Right forelimb (tissue), 1 donor: Measurements from ENCODE around the gene ZBTB32.
"Not testable (repeated sequence)": the region's sequence is repeated elsewhere in the genome, so short reads cannot be mapped to it uniquely, and the experiment has no call there.

Source experiments
- DNase-seq: peaks from one replicate; pipeline ENCODE4 v3.0.0-alpha.2; 2018

ZBTB32 gene, protein sequence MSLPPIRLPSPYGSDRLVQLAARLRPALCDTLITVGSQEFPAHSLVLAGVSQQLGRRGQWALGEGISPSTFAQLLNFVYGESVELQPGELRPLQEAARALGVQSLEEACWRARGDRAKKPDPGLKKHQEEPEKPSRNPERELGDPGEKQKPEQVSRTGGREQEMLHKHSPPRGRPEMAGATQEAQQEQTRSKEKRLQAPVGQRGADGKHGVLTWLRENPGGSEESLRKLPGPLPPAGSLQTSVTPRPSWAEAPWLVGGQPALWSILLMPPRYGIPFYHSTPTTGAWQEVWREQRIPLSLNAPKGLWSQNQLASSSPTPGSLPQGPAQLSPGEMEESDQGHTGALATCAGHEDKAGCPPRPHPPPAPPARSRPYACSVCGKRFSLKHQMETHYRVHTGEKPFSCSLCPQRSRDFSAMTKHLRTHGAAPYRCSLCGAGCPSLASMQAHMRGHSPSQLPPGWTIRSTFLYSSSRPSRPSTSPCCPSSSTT

DNA sequence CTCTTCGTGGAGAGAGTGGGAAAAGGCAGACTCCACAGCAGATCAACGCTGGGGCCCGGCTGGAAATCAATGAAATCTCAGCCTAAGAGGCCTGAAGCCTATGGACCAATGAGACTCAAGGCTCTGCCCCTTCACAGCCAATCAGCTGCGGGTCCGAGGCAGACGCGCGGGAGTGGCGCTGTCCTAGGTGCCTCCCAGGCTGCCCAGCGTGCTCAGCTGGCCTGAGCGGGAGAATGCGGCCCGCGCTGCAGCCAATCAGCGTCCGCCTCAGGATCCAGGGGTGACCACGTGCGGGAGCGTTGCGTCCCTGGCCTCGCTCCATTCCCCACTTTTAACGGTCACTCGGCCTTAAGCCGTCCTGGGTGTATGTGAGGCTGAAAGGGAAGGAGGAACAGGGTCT, at the start of gene ZBTB32:
ZBTB32 (plus strand) TSS at position 341 of the 400 bp plus-strand sequence. CDS start 10,069 bp downstream, outside the sequence.
- no peak for DNase-seq

DNA sequence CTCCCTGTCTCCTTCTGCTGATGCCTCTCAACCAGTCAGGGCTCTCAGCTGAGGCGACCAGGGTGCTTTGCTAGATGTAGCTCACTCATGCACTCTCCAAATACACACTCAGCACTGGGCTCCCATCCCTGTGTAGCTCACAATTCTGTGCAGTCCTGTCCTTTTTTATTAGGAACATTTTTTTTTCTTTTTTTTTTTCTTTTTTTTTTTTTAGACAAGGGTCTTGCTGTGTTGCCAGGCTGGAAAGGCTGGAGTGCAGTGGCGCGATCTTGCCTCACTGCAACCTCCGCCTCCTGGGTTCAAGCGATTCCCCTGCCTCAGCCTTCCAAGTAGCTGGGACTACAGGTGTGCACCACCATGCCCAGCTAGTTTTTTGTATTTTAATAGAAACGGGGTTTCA, 49.5 kb upstream of the ZBTB32 start:
- not testable (repeated sequence) for DNase-seq

GRCh38 chr19:35655600-35655999, 48.8 kb upstream of the ZBTB32 start:
- no peak for DNase-seq

- DNase-seq, result no peak
These were observed 47.7 kb upstream of the ZBTB32 start for GRCh38 chr19:35656700-35657099.

DNA sequence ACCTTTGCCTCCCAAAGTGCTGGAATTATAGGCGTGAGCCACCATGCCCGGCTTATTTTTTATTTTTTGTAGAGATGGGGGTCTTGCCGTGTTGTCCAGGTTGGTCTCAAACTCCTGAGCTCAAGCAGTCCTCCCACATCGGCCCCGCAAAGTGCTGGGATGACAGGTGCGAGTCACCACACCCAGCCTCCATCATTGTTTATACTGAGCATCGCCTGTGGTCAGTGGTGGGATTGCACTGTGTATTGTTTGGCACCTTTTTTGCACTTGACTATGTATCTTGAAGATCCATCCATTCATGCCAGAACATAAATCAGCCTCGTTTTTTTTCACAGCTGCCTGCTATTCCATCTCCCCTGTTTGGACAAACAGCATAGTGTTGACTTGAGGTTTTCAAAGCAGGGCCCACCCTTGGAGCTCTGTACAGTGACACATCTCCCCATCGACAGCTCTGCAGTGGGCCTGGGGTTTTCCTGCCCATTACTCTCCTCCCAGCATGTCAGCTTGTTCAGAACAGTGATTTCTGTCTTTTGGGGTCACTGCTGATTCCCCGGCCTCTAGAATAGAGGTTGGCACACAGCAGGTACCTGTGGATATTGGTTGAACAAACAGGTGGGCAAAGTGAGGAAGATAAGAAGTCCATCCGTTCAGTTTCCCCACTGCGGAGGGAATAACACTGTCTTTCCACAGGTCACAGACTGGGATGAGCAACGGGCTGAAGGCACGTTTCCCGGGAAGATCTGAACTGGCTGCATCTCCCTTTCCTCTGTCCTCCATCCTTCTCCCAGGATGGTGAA, 46.3 kb upstream of the ZBTB32 start:
- no peak for DNase-seq

DNA sequence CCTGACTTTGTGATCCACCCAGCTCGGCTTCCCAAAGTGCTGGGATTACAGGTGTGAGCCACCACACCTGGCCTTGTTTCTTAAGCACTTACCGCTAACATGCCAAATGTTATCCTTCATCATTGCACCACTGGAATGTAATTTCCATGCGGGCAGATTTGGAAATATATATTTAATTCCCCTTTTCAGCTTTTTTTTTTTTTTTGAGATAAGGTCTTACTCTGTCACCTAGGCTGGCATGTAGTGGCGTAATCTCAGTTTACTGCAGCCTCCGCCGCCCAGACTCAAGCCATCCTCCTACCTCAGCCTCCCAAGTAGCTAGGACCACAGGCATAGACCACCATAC, 42.4 kb upstream of the ZBTB32 start:
- no peak for DNase-seq

- DNase-seq, result no peak
These were observed 40.4 kb upstream of the ZBTB32 start for GRCh38 chr19:35663981-35664380.

GRCh38 chr19:35665157-35665556, 39.2 kb upstream of the ZBTB32 start:
- no peak for DNase-seq

- no peak for DNase-seq
These were observed 38.8 kb upstream of the ZBTB32 start for GRCh38 chr19:35665604-35666003.

DNA sequence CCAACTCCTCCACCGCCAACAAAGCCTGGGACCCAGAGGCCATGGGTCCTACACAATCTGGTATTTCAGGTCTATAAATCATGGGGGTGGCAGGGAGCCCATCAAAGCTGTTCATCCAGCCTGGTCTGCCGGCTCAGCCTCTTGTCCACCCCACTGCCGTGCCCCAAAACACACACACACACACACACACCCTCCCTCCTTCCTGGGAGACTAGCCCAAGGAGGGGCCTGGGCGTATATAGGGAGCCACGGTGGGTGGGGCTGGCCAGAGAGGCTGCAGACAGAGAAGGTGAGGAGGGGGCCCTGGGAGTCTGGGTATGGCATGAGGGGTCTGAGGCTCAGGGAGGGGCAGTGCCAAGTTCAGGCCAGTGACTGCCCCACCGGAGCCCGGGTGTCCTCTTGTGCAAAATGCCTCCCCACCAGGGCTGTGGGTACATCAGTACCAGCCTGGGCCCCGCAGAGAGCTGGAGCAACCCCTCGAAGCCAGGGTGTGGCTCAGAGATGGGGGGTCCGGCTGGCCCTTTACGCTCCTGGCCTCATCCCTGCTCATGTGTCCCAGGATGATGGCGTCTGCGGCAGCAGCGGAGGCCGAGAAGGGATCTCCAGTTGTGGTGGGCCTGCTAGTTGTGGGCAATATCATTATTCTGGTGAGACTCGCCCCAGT, 38.0 kb upstream of the ZBTB32 start, which contains the start of gene UPK1A:
UPK1A (plus strand) TSS at position 267 of the 663 bp plus-strand sequence; CDS start at position 563, 296 bp downstream.
- DNase-seq, result no peak

DNA sequence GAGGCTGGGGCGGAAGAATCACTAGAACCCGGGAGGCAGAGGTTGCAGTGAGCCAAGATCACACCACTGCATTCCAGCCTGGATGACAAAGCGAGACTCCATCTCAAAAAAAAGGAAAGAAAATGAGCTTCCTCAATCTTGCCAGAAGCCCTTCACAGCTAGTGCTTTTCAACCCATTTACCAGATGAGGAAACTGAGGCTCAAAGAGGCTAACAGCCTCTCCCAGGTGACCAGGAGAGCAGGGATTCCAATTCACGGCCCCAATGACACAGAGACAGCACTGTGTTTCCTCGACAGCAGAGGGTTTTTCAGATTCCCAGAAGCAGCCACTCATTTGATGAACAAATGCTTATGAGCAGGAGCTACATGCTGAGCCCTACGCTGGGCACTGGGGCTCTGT, 34.8 kb upstream of the ZBTB32 start:
- DNase-seq, result no peak

DNA sequence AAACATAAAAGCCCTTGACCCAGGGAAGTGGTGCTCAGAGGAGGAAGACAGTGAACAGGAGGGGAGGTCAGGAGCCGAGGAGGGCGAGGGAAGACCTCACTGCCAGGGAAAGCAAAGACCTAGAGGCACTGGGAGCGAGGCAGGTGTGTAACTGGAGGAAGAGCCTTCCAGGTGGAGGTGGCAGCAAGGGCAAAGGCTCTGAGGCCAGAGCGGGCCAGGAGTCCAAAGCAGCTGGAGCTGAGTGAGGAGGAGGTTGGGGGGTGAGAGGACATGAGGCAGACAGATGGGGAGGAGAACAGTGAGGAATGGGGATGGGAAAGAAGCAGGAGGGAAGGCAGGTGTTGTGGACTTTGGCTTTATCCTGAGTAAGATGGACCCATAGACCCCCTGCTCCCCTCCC, 34.4 kb upstream of the ZBTB32 start:
- no peak for DNase-seq

DNA sequence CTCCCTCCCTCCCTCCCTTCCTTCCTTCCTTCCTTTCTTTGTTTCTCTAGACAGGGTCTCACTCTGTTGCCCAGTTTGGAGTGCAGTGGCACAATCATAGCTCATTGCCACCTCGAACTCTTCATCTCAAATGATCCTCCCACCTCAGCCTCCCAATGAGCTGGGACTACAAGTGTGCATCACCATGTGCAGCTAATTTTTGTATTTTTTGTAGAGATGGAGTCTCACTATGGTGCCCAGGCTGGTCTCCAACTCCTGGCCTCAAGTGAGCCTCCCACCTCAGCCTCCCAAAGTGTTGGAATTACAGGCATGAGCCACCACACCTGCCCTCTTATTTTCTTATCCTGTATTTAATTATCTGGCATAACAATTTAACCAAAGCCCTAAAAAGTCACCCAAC, 33.7 kb upstream of the ZBTB32 start:
- no peak for DNase-seq

DNA sequence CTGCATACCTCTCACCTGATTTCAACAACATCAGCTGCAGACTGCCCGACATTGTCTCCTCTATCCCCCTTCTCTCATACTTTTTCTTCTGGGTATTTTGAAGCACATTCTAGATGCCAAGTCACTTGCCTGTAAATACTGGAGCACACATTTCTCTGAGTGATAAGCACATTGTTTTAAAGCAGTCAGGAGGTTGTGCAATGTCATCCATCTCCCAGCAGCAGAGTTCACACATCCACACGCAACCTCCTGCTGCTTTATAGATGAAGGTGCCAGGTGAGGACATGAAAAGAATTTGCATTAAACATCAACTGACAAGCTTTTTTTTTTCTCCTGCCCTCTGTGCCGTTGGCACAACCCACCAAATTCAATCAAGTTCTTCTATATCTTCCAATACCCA, 32.5 kb upstream of the ZBTB32 start:
- no peak for DNase-seq

DNA sequence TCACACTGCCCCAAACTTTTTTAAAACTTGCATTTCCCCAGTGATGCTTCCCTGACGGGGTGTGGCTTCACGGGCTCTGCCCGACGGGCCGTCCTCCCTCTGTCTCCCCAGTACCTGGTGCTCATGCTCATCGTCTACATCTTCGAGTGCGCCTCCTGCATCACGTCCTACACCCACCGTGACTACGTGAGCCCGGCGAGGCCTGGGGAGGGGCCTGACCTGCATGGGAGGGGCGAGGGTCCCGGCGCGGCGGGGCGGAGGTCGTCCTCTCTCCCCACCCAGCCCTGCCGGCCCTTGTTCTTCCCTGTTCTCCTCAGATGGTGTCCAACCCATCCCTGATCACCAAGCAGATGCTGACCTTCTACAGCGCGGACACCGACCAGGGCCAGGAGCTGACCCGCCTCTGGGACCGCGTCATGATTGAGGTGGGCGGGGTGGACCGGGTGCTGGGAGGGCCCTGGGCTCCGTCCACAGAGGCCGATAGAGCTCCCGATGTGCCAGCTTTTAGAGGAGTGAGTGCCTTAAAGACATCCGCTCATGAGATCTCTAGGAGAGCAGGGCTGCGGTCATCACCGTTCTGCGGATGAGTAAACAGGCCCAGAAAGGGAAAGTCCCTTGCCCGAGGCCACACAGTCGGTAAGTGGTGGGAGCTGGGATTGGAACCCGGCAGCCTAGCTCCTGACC, 31.1 kb upstream of the ZBTB32 start:
- DNase-seq, result no peak

DNA sequence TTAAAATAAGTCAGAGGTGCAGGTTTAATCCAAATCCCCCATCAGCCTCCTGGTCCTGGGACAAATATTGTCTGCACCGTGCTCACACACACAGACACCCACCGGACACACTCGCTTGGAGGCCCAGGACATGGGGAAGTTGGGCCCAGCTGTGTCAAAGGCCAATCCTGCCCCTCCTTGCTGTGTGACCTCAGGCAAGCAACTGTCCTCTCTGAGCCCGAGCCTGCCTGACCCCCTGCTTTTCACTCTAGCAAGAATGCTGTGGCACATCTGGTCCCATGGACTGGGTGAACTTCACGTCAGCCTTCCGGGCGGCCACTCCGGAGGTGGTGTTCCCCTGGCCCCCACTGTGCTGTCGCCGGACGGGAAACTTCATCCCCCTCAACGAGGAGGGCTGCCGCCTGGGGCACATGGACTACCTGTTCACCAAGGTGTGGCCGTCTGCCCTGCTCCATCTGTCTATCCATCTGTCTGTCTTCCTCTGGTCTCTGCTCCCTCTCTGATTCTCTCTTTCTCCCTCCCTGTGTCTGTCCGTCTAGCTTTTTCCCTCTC, 28.7 kb upstream of the ZBTB32 start:
- no peak for DNase-seq

- no peak for DNase-seq
These were observed 14.5 kb upstream of the ZBTB32 start for GRCh38 chr19:35689836-35690235.

DNA sequence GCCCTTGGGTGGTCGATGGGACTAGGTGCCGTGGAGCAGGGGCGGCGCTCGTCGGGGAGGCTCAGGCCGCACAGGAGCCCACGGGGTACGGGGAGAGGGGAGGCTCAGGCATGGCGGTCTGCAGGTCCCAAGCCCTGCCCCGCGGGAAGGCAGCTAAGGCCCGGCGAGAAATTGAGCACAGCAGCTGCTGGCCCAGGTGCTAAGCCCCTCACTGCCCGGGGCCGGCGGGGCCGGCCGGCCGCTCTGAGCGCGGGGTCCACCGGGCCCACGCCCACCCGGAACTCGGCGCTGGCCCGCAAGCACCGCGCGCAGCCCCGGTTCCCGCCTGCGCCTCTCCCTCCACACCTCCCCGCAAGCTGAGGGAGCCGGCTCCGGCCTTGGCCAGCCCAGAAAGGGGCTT, 13.3 kb upstream of the ZBTB32 start:
- DNase-seq, result not testable (repeated sequence)

- DNase-seq, result no peak
These were observed 12.3 kb upstream of the ZBTB32 start for GRCh38 chr19:35692010-35692409.

GRCh38 chr19:35693422-35693821, 10.9 kb upstream of the ZBTB32 start:
- no peak for DNase-seq

DNA sequence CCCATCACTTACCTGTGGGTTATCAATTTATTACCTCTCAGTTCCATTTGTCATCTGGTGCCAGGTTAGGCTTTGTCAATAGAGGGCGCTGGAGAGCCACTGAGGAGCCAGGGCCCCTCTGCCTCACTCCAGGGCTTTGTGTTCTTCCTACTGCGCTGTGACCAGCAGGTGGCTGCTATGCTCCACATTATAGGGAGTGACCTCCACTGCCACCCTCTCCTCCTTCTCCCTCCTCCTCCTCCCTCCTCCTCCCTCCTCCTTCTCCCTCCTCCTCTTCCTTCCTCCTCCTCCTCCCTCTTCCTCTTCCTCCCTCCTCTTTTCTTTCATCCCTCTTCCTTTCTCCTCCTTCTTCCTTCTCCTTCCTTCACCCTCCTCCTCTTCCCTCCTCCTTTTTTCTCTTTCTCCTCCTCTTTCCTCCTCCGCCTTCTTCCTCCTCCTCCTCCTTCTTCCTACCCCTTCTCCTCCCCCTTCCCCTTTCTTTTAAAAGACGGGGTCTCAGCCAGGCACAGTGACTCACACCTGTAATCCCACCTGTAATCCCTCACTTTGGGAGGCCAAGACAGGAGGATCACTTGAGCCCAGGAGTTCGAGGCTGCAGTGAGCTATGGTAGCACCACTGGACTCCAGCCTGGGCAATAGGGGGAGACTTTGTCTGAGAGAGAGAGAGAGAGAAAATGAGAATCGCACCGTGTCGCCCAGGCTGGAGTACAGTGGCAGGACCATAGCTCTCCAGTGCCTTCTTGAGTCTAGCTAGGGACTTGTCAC, 10.3 kb upstream of the ZBTB32 start:
- peak; percentile 87 for DNase-seq
